ENCODE measurements around the gene KRTAP4-7.

GRCh38 chr17:41061964-41062363 lies 22.0 kb upstream of the KRTAP4-7 start:
- TF ChIP-seq, protein P1, sequence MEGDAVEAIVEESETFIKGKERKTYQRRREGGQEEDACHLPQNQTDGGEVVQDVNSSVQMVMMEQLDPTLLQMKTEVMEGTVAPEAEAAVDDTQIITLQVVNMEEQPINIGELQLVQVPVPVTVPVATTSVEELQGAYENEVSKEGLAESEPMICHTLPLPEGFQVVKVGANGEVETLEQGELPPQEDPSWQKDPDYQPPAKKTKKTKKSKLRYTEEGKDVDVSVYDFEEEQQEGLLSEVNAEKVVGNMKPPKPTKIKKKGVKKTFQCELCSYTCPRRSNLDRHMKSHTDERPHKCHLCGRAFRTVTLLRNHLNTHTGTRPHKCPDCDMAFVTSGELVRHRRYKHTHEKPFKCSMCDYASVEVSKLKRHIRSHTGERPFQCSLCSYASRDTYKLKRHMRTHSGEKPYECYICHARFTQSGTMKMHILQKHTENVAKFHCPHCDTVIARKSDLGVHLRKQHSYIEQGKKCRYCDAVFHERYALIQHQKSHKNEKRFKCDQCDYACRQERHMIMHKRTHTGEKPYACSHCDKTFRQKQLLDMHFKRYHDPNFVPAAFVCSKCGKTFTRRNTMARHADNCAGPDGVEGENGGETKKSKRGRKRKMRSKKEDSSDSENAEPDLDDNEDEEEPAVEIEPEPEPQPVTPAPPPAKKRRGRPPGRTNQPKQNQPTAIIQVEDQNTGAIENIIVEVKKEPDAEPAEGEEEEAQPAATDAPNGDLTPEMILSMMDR (IDR thresholded peaks at IDR 0.05), result no peak
- no peak for TF ChIP-seq POLR2AphosphoS5 (IDR thresholded peaks at IDR 0.05)
- TF ChIP-seq POLR2A (IDR thresholded peaks at IDR 0.05), result no peak
